Measurements from ENCODE around the gene SLC25A53.
"Not testable (repeated sequence)": the region's sequence is repeated elsewhere in the genome, so short reads cannot be mapped to it uniquely, and the experiment has no call there.

Gene SLC25A53

DNA sequence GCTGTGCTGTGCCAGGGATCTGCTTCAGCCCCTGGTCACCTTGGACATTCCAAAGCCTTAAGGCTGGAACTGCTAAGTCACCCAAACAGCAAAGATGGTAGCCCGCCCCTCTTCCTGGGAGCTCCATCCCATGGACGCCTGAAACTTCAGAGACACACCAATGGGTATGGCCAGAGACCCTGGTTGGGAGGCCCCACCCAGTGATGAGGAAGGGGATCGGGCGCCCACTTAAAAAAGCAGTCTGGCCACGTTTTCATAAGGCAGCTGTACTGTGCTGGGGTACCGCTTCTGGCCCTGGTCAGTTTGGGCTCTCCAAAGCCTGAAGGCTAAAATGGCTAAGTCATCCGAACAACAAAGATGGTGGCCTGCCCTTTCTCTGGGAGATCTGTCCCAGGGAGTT is 71.3 kb downstream of the SLC25A53 start:
- H3K4me1 ChIP-seq (ENCODE audit: control insufficient read depth, insufficient read depth, low read length): no peaks in the 10 kb centered on the region
- no peak overlapping the region for H3K9ac ChIP-seq (ENCODE audit: low read length)
- H3K4me3 ChIP-seq (ENCODE audit: low read length): no peak overlapping the region
- no peaks in the 10 kb centered on the region for H3K36me3 ChIP-seq (ENCODE audit: control insufficient read depth, insufficient read depth, low read length)
- H3K9me3 ChIP-seq (ENCODE audit: control insufficient read depth, low read length): no peaks in the 10 kb centered on the region
- H3K27me3 ChIP-seq (ENCODE audit: control insufficient read depth, insufficient read depth, low read length): no peaks in the 10 kb centered on the region

DNA sequence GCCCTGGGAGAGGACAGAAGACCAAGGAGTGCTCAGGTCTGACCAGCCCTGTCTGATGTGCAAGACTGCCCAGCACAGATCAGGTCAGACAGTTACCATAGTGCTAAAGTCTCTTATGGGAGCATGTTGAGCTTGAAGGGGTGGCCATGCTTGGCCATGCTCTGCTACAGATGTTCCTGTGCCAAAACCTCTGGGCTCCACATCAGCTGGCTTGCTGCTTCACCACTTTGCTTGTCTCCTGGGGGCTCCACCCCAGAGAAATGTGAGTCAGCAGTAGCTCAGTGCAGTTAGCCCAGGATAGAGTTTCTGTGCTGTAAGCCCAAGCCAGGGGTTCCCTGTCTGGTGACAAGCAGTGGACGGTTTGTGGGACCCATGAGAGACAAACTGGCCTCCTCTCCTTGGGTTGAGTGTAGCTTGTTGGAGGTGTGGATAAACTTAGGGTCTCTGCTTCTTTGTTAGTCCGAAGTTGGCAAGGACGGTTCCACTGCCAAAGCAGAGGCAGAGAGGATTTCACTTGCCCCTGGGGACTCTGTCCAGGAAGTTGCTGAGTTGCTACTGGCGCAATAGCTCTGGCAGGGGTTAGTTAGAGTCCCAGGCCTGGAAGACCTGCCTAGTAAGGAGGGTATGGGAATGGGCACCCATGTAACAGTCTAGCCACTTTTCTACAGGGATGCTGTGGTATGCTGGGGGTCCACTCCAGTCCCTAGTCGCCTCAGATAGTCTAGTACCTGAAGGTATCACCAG is 72.1 kb downstream of the SLC25A53 start:
- no peak overlapping the region for H3K9ac ChIP-seq (ENCODE audit: low read length)
- no peak overlapping the region for H3K4me3 ChIP-seq (ENCODE audit: low read length)
- no peaks in the 10 kb centered on the region for H3K4me1 ChIP-seq (ENCODE audit: control insufficient read depth, insufficient read depth, low read length)
- H3K36me3 ChIP-seq (ENCODE audit: control insufficient read depth, insufficient read depth, low read length): no peaks in the 10 kb centered on the region
- H3K27me3 ChIP-seq (ENCODE audit: control insufficient read depth, insufficient read depth, low read length): no peaks in the 10 kb centered on the region
- no peaks in the 10 kb centered on the region for H3K9me3 ChIP-seq (ENCODE audit: control insufficient read depth, low read length)

DNA sequence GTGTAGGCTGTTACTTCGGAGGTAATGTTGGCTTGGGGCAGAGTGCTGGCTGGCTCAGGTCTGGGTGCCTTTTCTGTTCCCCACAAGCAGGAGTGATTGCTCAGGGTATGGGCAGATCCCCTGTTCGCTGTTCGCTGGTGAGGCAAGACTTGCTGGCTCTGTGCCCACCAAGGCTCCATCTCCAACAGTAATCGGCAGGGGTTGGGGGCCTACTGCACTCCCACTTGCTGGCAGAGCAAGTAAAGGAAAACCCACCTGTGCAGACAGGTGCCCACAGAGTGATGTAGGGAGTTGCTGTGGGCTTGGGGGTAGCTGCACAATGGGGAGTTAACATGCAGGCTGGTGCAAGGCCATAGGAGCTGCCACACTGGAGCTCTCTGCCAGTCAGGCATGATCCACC is 72.7 kb downstream of the SLC25A53 start:
- Histone ChIP-seq H3K4me1 (ENCODE audit: control insufficient read depth, insufficient read depth, low read length) (no peaks in the 10 kb centered on the region), H3K4me3 (ENCODE audit: low read length) (no peak overlapping the region), H3K36me3 (ENCODE audit: control insufficient read depth, insufficient read depth, low read length) (no peaks in the 10 kb centered on the region), H3K9ac (ENCODE audit: low read length) (no peak overlapping the region), H3K9me3 (ENCODE audit: control insufficient read depth, low read length) (no peaks in the 10 kb centered on the region), H3K27me3 (ENCODE audit: control insufficient read depth, insufficient read depth, low read length) (no peaks in the 10 kb centered on the region)

DNA sequence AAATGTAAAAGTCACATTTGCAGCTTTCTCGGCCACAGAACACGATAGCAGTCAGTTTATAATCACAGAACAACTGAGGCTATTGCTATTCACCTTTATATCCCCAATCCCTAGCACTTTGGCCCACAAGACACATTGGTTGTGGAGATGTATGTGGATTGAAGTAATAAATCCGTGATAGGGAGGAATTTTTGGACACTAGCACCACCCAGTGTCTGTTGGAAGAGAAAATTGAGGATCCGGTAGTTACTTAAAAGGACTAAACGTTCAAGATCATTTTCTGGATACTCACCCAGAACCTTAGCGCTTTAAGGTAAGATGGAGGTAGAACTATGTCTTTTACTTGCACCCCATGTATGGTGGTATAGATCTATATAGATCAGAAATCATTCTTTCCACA is 79.0 kb downstream of the SLC25A53 start:
- not testable (repeated sequence) for H3K4me1 ChIP-seq (ENCODE audit: control insufficient read depth, insufficient read depth, low read length)

GRCh38 chrX:104075778-104076445 is 80.9 kb downstream of the SLC25A53 start, which contains the start of gene TMSB15C:
Gene TMSB15C (minus strand): TSS chrX:104076236.
- H3K27me3 ChIP-seq (ENCODE audit: control insufficient read depth, insufficient read depth, low read length); H3K36me3 ChIP-seq (ENCODE audit: control insufficient read depth, insufficient read depth, low read length); H3K9me3 ChIP-seq (ENCODE audit: control insufficient read depth, low read length); H3K9ac ChIP-seq (ENCODE audit: low read length); H3K4me1 ChIP-seq (ENCODE audit: control insufficient read depth, insufficient read depth, low read length); H3K4me3 ChIP-seq (ENCODE audit: low read length): not testable (repeated sequence)

More for the DNA sequence above, 79.0 kb downstream of the SLC25A53 start:
- H3K36me3 ChIP-seq (ENCODE audit: control insufficient read depth, insufficient read depth, low read length); H3K4me3 ChIP-seq (ENCODE audit: low read length); H3K9ac ChIP-seq (ENCODE audit: low read length); H3K27me3 ChIP-seq (ENCODE audit: control insufficient read depth, insufficient read depth, low read length); H3K9me3 ChIP-seq (ENCODE audit: control insufficient read depth, low read length): not testable (repeated sequence)

DNA sequence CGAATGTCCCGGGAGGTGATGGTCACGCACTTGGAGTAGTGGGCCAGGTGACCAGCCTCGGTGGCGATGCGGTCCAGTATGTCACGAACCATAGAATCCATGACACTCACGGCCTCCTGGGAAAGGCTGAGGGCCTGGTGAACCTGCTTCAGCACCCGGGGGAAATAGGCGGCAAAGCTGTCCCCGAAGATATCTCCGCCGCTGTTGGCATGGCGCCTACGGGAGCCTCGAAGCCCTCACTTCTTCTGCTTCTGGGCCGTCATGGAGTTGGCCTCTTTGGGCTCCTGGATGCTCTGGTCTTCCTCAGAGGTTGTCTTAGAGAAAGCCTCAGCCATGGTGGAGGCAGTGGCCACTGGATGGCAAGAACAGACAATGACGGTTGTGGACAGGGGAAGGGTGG is 94.2 kb downstream of the SLC25A53 start:
- H3K4me1 ChIP-seq (ENCODE audit: control insufficient read depth, insufficient read depth, low read length); H3K9me3 ChIP-seq (ENCODE audit: control insufficient read depth, low read length); H3K36me3 ChIP-seq (ENCODE audit: control insufficient read depth, insufficient read depth, low read length); H3K9ac ChIP-seq (ENCODE audit: low read length); H3K4me3 ChIP-seq (ENCODE audit: low read length); H3K27me3 ChIP-seq (ENCODE audit: control insufficient read depth, insufficient read depth, low read length): not testable (repeated sequence)

DNA sequence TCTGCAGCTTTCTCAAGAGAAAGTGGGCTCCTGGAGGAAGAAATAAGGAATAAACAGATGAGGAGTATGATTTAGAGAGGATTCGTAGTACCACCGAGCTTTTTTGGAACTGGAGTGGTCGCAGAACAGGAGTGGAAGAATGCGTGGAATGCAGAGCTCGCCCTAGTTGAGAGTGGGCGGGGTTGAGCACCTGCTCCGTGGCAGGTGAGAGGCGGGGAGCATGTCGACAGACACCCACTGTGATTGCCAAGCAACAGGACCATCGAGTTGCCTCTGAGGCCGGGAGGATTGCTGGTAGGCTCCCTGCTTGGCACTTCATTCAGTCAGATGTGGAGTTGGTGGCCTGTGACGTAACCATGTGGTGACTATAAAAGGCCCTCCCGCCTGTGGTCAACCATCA is 101.9 kb downstream of the SLC25A53 start:
- not testable (repeated sequence) for H3K36me3 ChIP-seq (ENCODE audit: control insufficient read depth, insufficient read depth, low read length); H3K4me1 ChIP-seq (ENCODE audit: control insufficient read depth, insufficient read depth, low read length); H3K9ac ChIP-seq (ENCODE audit: low read length); H3K27me3 ChIP-seq (ENCODE audit: control insufficient read depth, insufficient read depth, low read length); H3K4me3 ChIP-seq (ENCODE audit: low read length); H3K9me3 ChIP-seq (ENCODE audit: control insufficient read depth, low read length)

Measured in mucosa of stomach (tissue), 1 donor.